Measurements from ENCODE around the gene RAB1A. TPM values are rescaled to one million over a fixed set of nuclear protein-coding genes. Genes with fewer than 3 reads are reported as not detected.

The RAB1A gene
- total RNA-seq, 1 donor from 2014 or later: 259 TPM

DNA sequence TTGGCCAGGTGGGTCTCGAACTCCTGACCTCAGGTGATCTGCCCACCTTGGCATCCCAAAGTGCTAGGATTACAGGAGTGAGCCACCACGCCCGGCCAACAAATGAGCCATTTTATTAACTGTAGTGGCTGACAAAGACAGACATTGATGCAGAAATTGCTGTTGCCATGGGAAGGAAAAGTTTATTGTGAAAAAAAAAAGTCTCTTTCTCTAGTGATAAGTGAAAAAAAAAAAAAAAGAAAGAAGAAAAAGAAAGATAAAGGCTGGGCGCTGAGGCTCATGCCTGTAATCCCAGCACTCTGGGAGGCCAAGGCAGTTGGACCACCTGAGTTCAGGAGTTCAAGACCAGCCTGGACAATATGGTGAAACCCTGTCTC, 39.8 kb upstream of the RAB1A start:
- Histone ChIP-seq H2AFZ (ENCODE audit: low read depth, low read length) (no peak overlapping the region), H3K4me3 (ENCODE audit: insufficient read depth, low read depth, low read length) (no peak overlapping the region), H3K4me1 (ENCODE audit: insufficient read depth, low read length) (no peaks in the 10 kb centered on the region), H3K27me3 (ENCODE audit: insufficient read depth, low read length) (no peaks in the 10 kb centered on the region), H3K36me3 (ENCODE audit: insufficient read depth, low read length) (no peaks in the 10 kb centered on the region), H3K4me2 (ENCODE audit: low read length) (no peak overlapping the region), H3K9ac (ENCODE audit: low read length) (no peak overlapping the region), H3K27ac (ENCODE audit: low read depth, low read length) (no peak overlapping the region), H3K9me3 (ENCODE audit: insufficient read depth, low read depth, low read length) (no peaks in the 10 kb centered on the region), H4K20me1 (ENCODE audit: insufficient read depth, low read length) (no peaks in the 10 kb centered on the region), H3K79me2 (ENCODE audit: insufficient read depth, low read length) (no peaks in the 10 kb centered on the region)
- H3K4me3 Mint-ChIP-seq (ENCODE audit: unreplicated experiment): no peak overlapping the region
- TF ChIP-seq EZH2 (IDR thresholded peaks at IDR 0.05; ENCODE audit: insufficient read depth, low read length) (no peak), CTCF (IDR thresholded peaks at IDR 0.05; ENCODE audit: insufficient read depth, low read depth, low read length) (no peak)
- no peak for FAIRE-seq
- no peaks in the 10 kb centered on the region for H3K27me3 Mint-ChIP-seq (ENCODE audit: low read depth, unreplicated experiment)
- no peaks in the 10 kb centered on the region for H3K4me1 Mint-ChIP-seq (ENCODE audit: low read depth, unreplicated experiment)
- DNase-seq (ENCODE audit: low read depth): no peak
- H3K27ac Mint-ChIP-seq (ENCODE audit: unreplicated experiment): no peak overlapping the region
- H3K9me3 Mint-ChIP-seq (ENCODE audit: unreplicated experiment): no peaks in the 10 kb centered on the region
- H3K36me3 Mint-ChIP-seq (ENCODE audit: low read depth, unreplicated experiment): no peaks in the 10 kb centered on the region

- TF ChIP-seq EZH2 (IDR thresholded peaks at IDR 0.05; ENCODE audit: insufficient read depth, low read length) (no peak), CTCF (IDR thresholded peaks at IDR 0.05; ENCODE audit: insufficient read depth, low read depth, low read length) (no peak)
- H3K79me2 ChIP-seq (ENCODE audit: insufficient read depth, low read length): no peaks in the 10 kb centered on the region
- no peaks in the 10 kb centered on the region for H3K27me3 Mint-ChIP-seq (ENCODE audit: low read depth, unreplicated experiment)
- peaks cover 6% of the 10 kb centered on the region for H3K4me1 Mint-ChIP-seq (ENCODE audit: low read depth, unreplicated experiment)
- no peaks in the 10 kb centered on the region for H3K27me3 ChIP-seq (ENCODE audit: insufficient read depth, low read length)
- H3K9ac ChIP-seq (ENCODE audit: low read length): no peak overlapping the region
- no peak overlapping the region for H3K4me2 ChIP-seq (ENCODE audit: low read length)
- FAIRE-seq (no peak), DNase-seq (ENCODE audit: low read depth) (no peak)
- H3K27ac Mint-ChIP-seq (ENCODE audit: unreplicated experiment): no peak overlapping the region
- no peaks in the 10 kb centered on the region for H4K20me1 ChIP-seq (ENCODE audit: insufficient read depth, low read length)
- H3K4me3 Mint-ChIP-seq (ENCODE audit: unreplicated experiment): no peak overlapping the region
- H3K9me3 ChIP-seq (ENCODE audit: insufficient read depth, low read depth, low read length): no peaks in the 10 kb centered on the region
- H3K36me3 Mint-ChIP-seq (ENCODE audit: low read depth, unreplicated experiment): no peaks in the 10 kb centered on the region
- no peaks in the 10 kb centered on the region for H3K4me1 ChIP-seq (ENCODE audit: insufficient read depth, low read length)
- no peak overlapping the region for H3K4me3 ChIP-seq (ENCODE audit: insufficient read depth, low read depth, low read length)
- no peaks in the 10 kb centered on the region for H3K9me3 Mint-ChIP-seq (ENCODE audit: unreplicated experiment)
- no peak overlapping the region for H3K27ac ChIP-seq (ENCODE audit: low read depth, low read length)
- H2AFZ ChIP-seq (ENCODE audit: low read depth, low read length): no peak overlapping the region
- no peaks in the 10 kb centered on the region for H3K36me3 ChIP-seq (ENCODE audit: insufficient read depth, low read length)
Observed at GRCh38 chr2:65165558-65165957, 35.7 kb upstream of the RAB1A start.

GRCh38 chr2:65164426-65164891, 34.6 kb upstream of the RAB1A start:
- Histone ChIP-seq H3K9ac (ENCODE audit: low read length) (no peak overlapping the region), H4K20me1 (ENCODE audit: insufficient read depth, low read length) (no peaks in the 10 kb centered on the region), H3K4me2 (ENCODE audit: low read length) (no peak overlapping the region), H3K4me1 (ENCODE audit: insufficient read depth, low read length) (no peaks in the 10 kb centered on the region), H3K4me3 (ENCODE audit: insufficient read depth, low read depth, low read length) (no peak overlapping the region), H3K27ac (ENCODE audit: low read depth, low read length) (no peak overlapping the region), H2AFZ (ENCODE audit: low read depth, low read length) (no peak overlapping the region), H3K9me3 (ENCODE audit: insufficient read depth, low read depth, low read length) (no peaks in the 10 kb centered on the region), H3K36me3 (ENCODE audit: insufficient read depth, low read length) (no peaks in the 10 kb centered on the region), H3K79me2 (ENCODE audit: insufficient read depth, low read length) (no peaks in the 10 kb centered on the region), H3K27me3 (ENCODE audit: insufficient read depth, low read length) (no peaks in the 10 kb centered on the region)
- DNase-seq (ENCODE audit: low read depth) (peak; percentile 14), FAIRE-seq (no peak)
- peaks cover 6% of the 10 kb centered on the region for H3K4me1 Mint-ChIP-seq (ENCODE audit: low read depth, unreplicated experiment)
- no peaks in the 10 kb centered on the region for H3K27me3 Mint-ChIP-seq (ENCODE audit: low read depth, unreplicated experiment)
- no peak overlapping the region for H3K4me3 Mint-ChIP-seq (ENCODE audit: unreplicated experiment)
- TF ChIP-seq CTCF (IDR thresholded peaks at IDR 0.05; ENCODE audit: insufficient read depth, low read depth, low read length) (no peak), EZH2 (IDR thresholded peaks at IDR 0.05; ENCODE audit: insufficient read depth, low read length) (no peak)
- H3K9me3 Mint-ChIP-seq (ENCODE audit: unreplicated experiment): no peaks in the 10 kb centered on the region
- no peak overlapping the region for H3K27ac Mint-ChIP-seq (ENCODE audit: unreplicated experiment)
- no peaks in the 10 kb centered on the region for H3K36me3 Mint-ChIP-seq (ENCODE audit: low read depth, unreplicated experiment)

Data from astrocyte (in vitro differentiated cells and primary cell).